Stimulated activated CD4-positive, alpha-beta T cell treated with anti-CD3 and anti-CD28 coated beads, Interleukin-4, amount 100 ng/mL, for 24 hours (primary cell): ENCODE data around the gene TNFSF4.
"Not testable (repeated sequence)": the region's sequence is repeated elsewhere in the genome, so short reads cannot be mapped to it uniquely, and the experiment has no call there.

Experiments
- DNase-seq: peaks from one replicate; pipeline ENCODE4 v3.0.0-alpha.2; 2020

TNFSF4 gene, protein sequence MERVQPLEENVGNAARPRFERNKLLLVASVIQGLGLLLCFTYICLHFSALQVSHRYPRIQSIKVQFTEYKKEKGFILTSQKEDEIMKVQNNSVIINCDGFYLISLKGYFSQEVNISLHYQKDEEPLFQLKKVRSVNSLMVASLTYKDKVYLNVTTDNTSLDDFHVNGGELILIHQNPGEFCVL

DNA sequence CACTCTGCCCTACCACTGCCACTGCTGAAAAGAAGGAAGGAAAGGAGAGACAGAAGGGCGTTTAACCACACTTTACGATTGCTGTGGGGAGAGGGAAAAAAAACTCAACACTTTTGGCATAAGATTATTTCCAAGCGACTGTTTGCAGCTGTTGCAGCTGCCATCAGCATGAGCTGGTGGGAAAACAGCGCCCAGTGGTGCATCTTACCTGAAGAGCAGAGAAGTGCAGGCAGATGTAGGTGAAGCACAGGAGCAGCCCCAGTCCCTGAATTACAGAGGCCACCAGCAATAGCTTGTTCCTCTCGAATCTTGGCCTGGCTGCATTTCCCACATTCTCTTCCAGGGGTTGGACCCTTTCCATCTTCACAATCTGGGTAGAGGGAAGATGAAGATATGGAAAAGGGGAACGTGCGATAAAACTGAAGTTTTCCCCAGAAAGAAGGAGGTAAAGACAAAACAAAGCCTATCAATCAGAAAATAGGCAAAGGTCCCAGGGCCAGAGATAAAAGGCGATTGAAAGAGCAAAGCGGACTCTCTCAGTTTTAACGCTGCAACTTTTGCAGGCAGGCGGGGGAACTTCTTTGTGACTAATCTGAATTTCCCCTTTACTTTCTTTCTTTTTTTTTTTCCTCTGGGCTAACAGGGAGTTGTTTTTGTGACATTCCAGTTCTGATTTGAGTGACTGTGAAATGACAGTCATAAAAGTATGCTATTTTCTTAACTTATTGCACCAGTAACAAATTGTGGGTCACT is at the start of gene TNFSF4:
Gene TNFSF4 (minus strand): TSS at position 516 of the 753 bp plus-strand sequence. CDS start 155 bp downstream, at position 361.
- DNase-seq, result peak; percentile 40

DNA sequence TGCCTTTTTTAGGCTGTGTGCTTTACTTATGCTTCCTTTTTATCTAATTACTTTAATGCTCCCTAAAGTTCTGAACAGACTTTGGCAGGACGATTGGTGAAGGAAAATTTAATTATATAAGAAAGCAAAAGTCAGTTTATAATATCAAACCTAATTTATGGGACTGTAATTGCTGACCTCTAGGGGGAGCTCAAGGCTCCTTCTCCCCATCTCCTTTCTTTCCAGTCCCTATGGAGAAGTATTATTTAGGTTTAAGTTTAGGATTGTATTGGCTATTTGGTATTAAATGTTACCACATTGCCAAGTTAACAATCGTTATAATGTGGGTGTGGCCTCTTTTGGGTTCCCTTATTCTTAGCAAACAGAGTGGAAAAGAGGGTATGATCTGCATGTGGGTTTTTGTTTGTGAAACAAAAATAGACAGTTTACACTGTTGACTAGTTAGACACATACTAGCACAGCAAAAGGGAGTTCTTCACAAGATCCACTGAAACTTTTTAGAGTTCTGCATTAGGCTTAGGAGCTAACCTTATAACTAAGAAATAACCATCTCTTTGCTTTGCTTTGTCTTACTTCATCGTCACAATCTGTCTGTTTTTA is 48.2 kb upstream of the TNFSF4 start:
- DNase-seq, result no peak

DNA sequence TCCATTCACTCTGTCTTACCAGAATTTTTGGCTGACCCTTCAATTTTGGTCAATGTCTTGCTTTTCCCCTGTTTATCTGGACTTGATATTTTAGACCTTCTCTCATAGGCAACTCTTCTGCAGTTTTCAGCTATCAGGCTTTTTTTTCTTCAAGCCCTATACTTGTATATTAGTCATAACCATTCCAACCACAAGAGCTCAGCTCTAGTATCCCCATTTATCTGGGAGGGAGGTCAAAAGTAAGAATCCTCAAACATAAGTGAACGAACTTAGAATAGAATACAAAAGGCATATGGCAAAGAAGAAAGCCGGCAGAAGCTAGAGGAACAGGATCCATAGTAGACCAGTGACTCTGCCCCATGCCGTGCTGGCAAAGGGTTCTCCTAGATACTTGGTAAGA is 45.9 kb upstream of the TNFSF4 start:
- no peak for DNase-seq

DNA sequence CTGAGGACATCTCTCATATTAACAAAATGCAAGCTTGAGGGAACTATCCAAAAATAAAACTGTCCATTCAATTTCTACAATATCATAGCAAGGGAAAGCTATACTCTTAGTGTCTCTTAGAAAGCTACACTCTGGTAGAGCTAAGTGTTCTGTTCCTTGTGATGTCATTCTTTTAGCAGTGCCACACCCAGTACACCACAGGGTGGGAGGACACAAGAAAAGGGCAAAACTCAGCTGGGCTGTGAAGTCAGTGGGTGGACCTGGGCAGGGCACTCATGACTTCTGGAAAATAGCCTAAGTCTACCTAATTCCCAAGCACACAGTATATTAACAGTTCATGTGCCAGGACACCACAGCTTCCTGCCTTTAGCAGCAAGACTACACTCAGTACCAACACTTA is 42.2 kb upstream of the TNFSF4 start:
- no peak for DNase-seq

DNA sequence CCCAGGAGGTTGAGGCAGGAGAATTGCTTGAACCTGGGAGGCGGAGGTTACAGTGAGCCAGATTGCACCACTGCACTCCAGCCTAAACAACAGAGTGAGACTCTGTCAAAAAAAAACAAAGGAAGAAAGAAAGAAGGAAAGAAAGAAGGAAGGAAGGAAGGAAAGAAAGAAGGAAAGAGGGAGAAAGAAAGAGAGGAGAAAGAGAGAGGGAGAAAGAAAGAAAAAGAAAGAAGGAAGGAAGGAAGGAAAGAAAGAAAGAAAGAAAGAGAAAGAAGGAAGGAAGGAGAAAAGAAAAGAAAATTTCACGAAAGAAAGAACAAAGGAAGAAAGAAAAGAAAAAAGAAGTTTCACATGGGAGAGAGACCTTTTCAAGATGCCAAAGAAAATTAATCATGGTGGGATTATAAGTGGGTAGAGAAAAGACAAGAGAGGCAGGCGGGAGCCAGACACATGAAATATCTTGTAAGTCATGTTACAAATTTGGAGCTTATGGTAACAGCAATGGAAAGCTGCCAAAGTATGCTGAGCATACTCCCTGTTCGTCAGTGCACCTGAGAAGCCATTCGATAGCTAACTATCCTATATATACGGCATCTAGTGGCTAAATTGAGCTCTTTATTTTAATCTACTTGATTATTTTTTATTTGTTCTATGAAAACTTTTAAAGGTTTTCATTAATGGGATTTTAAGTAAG is 41.3 kb upstream of the TNFSF4 start:
- DNase-seq, result no peak

DNA sequence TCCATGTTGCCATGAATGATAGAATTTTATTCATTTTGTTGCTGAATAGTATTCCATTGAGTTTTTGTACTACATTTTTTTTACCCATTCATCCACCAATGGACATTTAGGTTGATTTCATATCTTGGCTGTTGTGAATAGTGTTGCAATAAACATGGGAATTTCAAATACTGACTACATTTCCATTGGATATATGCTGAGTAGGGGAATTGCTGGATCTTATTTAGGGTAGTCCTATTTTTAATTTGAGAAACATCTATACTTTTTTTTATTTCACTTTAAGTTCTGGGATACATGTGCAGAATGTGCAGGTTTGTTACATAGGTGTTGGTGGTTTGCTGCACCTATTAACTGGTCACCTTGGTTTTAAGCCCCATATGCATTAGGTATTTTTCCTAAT is 38.8 kb upstream of the TNFSF4 start:
- DNase-seq, result no peak

DNA sequence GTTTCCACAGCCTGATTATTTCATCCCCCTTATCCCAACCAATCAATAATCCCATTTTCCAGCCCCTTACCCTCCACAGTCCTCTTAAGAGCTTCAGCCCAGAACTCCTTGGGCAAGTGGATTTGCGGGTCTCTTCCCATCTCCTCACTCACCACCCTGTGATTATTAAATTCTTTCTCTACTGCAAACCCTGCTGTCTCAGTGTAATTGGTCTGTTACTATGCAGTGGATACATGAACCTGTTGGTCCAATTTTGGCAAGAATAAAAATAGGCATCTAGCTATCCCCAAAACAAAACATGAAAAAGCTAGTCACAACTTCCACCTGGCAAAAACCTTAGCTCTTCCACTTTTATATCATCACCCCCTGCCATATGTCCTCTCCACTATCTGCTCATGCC is 36.2 kb upstream of the TNFSF4 start:
- no peak for DNase-seq

DNA sequence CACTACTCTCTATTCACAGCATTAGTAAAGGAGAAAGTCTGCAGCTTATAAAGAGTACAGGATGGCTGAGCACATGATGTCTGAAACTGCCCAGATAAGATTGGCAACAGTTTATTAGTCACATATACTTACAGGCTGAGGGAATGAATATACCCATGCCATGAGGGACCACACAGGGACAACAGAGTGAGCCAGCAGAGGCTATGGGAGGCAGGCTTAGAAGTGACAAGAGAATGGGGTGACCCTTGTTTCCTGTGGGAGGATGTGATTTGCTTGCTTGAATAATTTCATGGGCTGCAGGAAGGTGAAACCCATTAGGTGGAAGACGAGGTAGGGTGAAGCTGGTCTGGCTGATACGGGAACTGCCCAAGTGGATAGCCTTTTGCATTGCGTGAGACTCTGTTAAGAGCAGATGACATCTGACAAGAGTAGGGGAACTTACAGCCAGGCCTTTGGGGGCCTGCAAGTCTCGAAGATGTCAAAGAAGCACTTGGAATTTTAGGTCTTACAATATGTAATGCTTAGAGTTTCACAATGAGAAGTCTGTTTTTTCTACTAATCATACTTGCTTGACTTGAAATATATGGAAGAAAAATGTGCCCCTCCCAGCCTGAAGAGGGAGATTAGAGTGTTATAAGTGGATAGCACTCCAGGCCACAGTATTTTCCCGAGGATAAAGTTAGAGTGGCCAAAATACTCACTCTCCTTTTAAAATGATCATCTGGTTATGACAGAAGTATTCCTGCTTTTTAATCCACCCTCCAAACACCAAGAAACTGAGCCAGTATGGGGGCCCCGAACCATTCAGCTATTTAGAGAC is 34.6 kb upstream of the TNFSF4 start:
- DNase-seq, result no peak

DNA sequence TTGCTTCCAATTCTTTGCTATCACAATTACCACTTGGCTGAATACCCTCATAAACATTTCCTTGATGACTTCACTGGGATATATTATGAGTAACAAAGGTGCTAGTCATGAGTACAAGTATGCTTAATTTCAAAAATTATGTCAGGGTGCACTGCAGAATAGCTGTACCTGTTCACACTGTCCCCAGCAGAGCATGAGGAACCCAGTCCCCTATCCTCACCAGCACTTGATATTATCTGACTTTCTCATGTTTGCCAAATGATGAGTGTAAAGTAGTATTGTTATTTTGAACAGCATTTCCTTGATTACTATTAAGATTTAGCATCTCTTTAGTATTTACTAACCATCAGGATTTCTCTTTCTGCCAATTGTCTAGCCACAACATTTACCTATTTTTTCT is 33.5 kb upstream of the TNFSF4 start:
- no peak for DNase-seq

DNA sequence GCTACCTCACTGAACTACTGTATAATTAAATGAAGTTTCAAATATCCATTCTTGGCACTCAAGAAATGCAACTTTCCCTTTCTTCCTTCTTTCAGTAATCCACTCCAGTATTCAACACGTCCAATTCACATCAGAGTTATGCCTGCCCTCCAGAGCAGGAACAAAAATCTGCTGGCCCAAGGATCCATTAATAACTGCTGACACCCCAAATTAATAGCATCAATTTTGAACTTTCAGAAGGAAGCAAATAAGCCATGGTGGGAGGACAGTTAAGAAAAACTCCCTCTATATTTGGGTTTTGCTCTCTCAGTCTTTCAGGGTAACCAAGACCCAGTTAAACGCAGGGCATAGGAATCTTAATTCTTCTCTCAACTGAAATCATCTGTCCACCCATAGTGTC is 31.9 kb upstream of the TNFSF4 start:
- DNase-seq, result no peak

DNA sequence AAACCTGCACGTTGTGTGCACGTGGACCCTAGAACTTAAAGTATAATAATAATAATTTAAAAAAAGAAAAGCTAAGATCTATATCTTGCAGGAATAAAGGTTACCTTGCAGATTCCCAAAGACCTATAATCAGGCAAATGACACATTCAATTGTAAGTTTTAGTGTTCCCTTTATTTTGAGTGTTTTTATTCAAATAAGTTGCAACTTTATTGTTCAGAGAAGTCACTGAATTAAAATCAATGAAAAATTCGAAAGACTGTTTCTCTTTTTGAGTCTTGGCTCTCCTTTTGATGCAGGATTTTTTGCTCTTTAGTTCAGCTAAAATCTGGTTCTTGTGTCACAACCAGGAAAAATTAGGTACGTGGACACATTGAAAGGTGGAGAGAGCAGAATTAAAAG is 27.8 kb upstream of the TNFSF4 start:
- no peak for DNase-seq

DNA sequence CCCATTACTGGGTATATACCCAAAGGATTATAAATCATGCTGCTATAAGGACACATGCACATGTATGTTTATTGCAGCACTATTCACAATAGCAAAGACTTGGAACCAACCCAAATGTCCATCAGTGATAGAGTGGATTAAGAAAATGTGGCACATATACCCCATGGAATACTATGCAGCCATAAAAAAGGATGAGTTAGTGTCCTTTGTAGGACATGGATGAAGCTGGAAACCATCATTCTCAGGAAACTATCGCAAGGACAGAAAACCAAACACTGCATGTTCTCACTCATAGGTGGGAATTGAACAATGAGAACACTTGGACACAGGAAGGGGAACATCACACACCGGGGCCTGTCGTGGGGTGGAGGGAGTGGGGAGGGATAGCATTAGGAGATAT is 27.3 kb upstream of the TNFSF4 start:
- not testable (repeated sequence) for DNase-seq

DNA sequence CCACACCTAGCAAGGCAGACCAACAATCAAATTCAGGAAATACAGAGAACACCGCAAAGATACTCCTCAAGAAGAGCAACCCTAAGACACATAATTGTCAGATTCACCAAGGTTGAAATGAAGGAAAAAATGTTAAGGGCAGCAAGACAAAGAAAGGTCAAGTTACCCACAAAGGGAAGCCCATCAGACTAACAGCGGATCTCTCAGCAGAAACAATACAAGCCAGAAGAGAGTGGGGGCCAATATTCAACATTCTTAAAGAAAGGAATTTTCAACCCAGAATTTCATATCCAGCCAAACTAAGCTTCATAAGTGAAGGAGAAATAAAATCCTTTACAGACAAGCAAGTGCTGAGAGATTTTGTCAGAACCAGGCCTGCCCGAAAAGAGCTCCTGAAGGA is 21.9 kb upstream of the TNFSF4 start:
- not testable (repeated sequence) for DNase-seq

DNA sequence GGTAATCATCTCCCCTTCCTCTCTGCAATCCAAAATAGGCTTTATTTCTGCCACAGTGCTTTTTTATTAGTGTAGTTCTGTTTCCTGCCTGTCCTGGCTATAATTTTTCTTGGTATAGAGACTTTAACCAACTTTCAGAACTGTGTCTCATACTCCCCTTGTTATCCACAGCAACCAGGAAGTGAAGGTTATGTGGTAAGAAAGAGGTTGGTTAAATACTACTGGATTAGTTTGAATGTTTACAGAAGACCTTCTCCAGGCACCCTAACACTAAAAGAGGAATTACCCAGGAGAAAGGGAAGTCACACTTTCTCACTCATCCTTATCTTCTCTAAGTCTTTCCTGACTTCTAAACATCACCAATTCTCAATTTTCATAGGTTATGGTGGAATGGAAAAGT is 17.8 kb upstream of the TNFSF4 start:
- DNase-seq, result no peak

DNA sequence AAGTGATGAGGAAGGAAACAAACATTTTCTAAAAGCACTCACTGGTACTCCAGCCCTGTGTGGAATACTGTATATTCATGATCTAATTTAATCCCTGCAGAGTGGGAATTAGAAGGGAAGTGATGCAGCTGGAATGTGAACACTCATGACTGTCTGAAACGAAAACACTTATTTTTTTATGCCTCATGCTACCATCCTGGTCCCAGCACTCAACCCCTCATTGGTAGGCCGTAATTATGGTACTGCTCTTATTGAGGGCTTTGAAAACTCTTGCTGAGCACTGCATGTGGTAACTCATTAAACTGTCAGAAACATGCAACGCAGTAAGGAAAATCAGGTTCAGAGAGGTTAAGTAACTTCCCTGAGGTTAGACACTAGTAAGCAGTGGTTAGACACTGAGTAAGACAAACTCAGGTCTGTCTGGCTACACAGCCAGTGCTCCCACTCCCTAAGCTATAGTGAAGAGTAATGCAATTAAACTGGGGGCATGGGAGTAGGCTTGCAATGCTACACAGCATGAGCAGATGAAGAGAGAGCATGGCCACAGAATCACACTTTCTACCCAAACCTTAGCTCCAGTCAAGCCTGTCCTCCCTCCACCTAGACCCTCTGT is 17.3 kb upstream of the TNFSF4 start:
- DNase-seq, result no peak

DNA sequence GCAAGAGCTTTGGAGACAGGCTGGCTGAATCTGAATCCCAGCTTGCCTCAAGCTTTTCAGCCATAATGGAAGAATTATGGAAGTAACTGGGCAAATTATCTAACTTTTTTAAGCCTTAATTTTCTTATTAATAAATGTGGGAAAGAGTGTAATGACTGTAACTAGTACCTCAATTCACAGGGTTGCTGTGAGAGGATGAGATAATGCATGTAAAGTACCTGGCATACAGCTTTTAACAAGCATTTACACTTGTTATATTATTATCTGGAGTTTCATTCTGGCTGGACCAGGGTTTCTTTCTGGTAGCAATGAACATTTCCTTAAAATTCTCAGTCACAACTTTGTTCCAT is 15.9 kb upstream of the TNFSF4 start:
- no peak for DNase-seq

DNA sequence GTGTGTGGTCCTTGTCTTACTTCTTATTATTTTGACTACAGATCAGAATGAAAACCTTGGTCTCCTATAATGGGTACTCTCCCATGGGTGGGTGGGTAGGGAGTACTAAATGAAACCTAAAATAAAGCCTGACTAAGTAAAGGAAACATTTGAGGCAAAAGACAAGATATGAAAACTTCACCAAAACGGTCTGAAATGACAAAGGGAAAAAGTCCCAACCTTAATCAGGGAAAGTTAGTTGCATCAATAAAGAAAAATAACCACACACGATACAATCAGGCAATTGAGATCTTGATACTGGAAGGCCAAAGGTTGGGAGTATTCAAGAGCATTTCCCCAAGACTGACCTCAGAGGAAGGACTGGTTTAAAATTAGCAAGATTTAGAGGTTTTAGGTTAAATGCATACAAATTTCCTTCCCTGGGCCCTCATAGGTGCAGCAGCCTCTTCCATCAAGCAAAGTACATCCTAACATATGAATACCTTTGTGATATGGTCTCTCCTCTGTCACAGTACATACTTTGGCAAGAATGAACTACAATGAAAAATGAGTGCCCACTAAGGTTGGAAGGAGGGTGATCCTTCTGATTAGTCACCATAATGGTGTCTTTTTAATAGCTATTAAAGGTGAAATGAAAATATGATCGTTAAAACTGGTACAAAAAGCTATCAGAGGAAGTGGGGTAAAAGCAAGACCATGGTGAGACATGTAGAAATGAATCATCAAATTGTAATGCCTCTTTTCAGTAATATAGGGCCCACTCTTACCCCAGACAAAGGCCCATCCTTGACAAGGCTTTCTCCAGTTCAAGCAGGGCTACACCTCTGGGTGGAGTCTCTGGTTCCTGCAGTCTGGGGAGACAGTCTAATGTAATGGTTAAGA is 15.3 kb upstream of the TNFSF4 start:
- no peak for DNase-seq

DNA sequence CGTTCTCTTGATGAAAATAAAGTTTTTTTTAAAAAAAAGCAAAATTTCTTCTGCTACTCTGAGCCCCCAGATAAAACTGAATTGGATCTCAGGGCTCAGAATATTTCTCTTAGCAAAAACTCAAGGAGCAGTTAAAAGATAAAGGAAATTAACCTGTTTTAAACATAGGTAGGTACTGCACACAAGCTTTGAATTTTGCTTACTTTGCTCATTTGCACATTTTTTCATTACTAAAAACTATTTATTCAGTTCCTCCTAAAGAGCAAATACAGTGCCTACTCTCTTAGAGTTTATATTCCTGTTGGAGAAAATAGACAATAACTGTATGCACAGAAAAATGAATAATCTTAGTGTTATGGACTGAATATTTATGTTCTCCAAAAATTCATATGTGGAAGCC is 13.0 kb upstream of the TNFSF4 start:
- DNase-seq, result no peak

DNA sequence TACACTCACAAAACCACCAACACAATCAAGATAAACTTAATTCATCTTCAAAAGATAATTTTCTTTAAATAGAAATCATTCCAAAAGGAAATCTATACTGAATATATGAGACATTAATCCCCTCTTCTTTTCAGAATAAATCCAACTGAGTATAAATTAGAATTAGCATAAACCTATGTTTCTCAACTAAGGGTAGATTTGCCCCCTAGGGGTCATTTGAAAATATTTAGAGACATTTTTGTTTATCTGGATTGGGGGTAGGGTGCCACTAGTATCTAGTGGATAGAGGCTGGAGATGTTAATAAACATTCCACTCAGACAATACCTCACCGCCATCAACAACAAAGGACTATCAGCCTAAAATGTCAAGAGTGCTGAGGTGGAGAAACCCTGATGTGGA is 6.5 kb upstream of the TNFSF4 start:
- no peak for DNase-seq

DNA sequence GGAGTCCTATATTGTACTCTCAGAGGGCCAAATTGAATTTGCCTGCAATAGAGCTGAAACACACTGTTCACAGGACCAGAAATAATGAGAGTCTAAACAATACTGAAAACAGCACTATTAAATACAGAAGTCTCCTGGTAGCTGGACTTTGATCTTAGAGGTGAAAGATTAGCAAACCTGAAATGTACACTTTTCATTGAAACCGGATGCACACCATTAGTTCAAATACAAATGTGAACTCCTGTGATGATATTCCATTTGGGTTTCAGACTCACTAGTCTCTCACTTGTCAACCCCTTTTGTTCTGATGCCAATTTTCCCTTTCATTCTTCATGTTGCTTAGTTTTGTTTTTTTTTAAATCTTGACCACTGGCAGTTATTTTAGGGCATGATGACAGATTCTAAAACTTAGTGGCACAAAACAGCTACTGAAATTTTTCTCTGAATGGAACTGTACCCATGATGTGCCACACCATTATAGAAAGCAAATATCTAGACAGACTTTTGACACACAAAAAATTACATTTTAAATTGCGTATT is 5.9 kb upstream of the TNFSF4 start:
- DNase-seq, result no peak

DNA sequence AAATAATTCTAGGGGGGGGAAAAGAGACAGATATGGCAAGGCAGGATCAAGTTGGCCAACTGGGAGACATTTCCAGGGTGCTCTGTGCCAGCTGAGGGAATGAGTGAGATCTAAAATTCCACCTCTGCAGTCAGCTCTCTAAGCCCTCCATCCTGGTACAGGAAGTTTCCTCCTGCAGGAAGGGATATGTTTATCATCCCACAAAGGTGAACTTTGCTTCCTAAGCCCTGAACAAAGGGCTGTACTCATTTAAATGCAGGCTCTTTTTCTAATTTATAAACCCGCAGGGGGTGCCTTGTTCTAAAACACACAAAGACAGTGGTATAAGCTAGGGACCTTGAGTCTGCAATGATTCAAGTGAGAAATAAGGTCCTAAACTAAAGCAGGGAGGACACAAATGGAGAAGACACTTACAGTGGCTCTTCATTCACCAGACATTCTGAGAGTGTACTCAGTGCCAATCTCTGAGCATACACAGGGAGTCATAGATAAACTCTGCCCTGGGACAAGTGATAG is 3.6 kb upstream of the TNFSF4 start:
- no peak for DNase-seq
